HCT116 (cell line): Measurements from ENCODE around the gene IL1RAP.

Experiments used
- EZH2 ChIP-seq: fragments of 200-600 bp; sonication (generic); IDR thresholded peaks from 2 replicates; pipeline ENCODE4 v1.6.1; 2017; ENCODE audit warnings: antibody characterized with exemption, mixed run types
- EZH2phosphoT487 ChIP-seq: fragments of 200-600 bp; IDR thresholded peaks from 2 replicates; pipeline ENCODE4 v1.6.1; 2018; ENCODE audit warnings: antibody characterized with exemption, borderline replicate concordance
- FOSL1 ChIP-seq: IDR thresholded peaks from 2 replicates; pipeline ENCODE4 v1.6.1; 2012; ENCODE audit warnings: low read depth
- POLR2A ChIP-seq: IDR thresholded peaks from 2 replicates; pipeline ENCODE4 v1.7.0; 2011; ENCODE audit warnings: borderline replicate concordance; ENCODE audit not compliant: insufficient read depth, insufficient read length; ENCODE audit errors: extremely low read depth
- POLR2AphosphoS5 ChIP-seq: IDR thresholded peaks from 2 replicates; pipeline ENCODE4 v1.6.1; 2011; ENCODE audit warnings: mild to moderate bottlenecking, low read depth, low read length, moderate library complexity
- RAD21 ChIP-seq: IDR thresholded peaks from 2 replicates; pipeline ENCODE4 v1.6.1; 2012; ENCODE audit warnings: low read depth, mild to moderate bottlenecking
- YY1 ChIP-seq: IDR thresholded peaks from 2 replicates; pipeline ENCODE4 v1.6.1; 2011; ENCODE audit warnings: low read length, low read depth, moderate library complexity, mild to moderate bottlenecking; ENCODE audit not compliant: insufficient replicate concordance; ENCODE audit errors: extremely low read depth
- ZFX ChIP-seq: fragments of 450-650 bp; IDR thresholded peaks from 2 replicates; pipeline ENCODE4 v1.6.1; 2017
- ZNF274 ChIP-seq: fragments of 200-500 bp; sonication (Bioruptor generic); IDR thresholded peaks from 2 replicates; pipeline ENCODE4 v1.6.1; 2014; ENCODE audit warnings: mild to moderate bottlenecking, low read depth, low read length, inconsistent platforms
- TF ChIP-seq, protein P1 (sequence below), 3 experiments: fragments of 200-600 bp in 1 of 3; sonication (generic) in 1 of 3; IDR thresholded peaks in 2 of 3; conservative IDR thresholded peaks in 1 of 3; 2 replicates each; pipeline ENCODE4 v1.5.1; 2012 to 2017; ENCODE audit warnings: low read depth in 2 of 3, low read length in 2 of 3, antibody characterized with exemption in 1 of 3, borderline replicate concordance in 1 of 3, control low read depth in 1 of 3, mild to moderate bottlenecking in 1 of 3, mixed read lengths in 1 of 3, mixed run types in 1 of 3, moderate library complexity in 1 of 3; ENCODE audit not compliant: insufficient read depth in 1 of 3
- TF ChIP-seq, protein P2 (sequence below): IDR thresholded peaks from 2 replicates; pipeline ENCODE4 v1.6.1; 2012; ENCODE audit warnings: low read depth
- TF ChIP-seq, protein P3 (sequence below): IDR thresholded peaks from 2 replicates; pipeline ENCODE4 v1.6.1; 2012
- TF ChIP-seq, protein P4 (sequence below): IDR thresholded peaks from 2 replicates; pipeline ENCODE4 v1.6.1; 2011; ENCODE audit warnings: mild to moderate bottlenecking, low read length, moderate library complexity; ENCODE audit not compliant: insufficient replicate concordance; ENCODE audit errors: extremely low read depth

DNA sequence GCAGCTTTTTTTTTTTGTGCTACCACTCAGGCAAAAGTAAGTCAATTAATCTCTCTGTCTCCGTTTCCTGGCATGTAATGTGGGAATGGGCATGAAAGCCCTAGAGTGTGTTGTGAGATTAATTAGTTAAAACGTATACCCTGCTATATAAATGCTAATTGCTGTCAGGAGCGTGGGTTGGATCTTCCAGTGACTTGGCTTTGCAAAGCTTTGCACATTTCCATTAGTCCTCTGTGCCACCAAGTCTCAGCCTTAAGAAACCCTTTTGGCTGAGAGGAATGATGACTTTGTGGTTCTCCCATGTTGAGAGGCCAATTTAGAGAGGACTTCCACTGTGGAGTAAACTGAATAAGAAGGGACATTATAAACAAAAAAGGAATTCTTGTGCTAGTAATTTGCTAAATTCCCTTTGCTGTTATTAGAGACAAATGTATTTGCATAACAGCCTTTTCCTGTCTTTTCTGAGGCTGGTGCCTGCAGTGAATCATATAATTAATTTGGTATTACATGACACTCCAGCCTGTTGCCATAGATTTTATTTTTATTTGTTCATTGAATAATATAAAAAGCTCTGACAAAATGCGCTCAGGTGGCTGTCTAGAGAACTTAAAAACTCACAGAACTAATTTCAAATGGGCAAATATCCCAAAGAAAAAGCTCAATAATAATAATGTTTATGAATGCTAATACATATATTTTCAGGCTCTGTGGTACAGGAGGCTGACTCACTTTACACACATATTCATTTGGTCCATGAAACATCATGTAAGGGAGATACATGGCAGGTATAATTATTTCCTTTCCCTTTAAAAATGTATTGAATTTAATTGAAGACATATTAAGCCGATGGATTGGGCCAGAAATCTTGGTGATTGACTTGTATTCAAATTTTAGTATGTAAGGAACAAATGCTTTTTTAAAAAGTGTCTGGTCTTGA is 82.7 kb downstream of the IL1RAP start:
- TF ChIP-seq, protein P1, sequence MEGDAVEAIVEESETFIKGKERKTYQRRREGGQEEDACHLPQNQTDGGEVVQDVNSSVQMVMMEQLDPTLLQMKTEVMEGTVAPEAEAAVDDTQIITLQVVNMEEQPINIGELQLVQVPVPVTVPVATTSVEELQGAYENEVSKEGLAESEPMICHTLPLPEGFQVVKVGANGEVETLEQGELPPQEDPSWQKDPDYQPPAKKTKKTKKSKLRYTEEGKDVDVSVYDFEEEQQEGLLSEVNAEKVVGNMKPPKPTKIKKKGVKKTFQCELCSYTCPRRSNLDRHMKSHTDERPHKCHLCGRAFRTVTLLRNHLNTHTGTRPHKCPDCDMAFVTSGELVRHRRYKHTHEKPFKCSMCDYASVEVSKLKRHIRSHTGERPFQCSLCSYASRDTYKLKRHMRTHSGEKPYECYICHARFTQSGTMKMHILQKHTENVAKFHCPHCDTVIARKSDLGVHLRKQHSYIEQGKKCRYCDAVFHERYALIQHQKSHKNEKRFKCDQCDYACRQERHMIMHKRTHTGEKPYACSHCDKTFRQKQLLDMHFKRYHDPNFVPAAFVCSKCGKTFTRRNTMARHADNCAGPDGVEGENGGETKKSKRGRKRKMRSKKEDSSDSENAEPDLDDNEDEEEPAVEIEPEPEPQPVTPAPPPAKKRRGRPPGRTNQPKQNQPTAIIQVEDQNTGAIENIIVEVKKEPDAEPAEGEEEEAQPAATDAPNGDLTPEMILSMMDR (IDR thresholded peaks at IDR 0.05 in 2 of 3, conservative IDR thresholded peaks at IDR 0.05 in 1 of 3; ENCODE audit: borderline replicate concordance in 1 of 3, insufficient read depth in 1 of 3, low read depth in 2 of 3, low read length in 2 of 3): no peak
- TF ChIP-seq, protein P2, sequence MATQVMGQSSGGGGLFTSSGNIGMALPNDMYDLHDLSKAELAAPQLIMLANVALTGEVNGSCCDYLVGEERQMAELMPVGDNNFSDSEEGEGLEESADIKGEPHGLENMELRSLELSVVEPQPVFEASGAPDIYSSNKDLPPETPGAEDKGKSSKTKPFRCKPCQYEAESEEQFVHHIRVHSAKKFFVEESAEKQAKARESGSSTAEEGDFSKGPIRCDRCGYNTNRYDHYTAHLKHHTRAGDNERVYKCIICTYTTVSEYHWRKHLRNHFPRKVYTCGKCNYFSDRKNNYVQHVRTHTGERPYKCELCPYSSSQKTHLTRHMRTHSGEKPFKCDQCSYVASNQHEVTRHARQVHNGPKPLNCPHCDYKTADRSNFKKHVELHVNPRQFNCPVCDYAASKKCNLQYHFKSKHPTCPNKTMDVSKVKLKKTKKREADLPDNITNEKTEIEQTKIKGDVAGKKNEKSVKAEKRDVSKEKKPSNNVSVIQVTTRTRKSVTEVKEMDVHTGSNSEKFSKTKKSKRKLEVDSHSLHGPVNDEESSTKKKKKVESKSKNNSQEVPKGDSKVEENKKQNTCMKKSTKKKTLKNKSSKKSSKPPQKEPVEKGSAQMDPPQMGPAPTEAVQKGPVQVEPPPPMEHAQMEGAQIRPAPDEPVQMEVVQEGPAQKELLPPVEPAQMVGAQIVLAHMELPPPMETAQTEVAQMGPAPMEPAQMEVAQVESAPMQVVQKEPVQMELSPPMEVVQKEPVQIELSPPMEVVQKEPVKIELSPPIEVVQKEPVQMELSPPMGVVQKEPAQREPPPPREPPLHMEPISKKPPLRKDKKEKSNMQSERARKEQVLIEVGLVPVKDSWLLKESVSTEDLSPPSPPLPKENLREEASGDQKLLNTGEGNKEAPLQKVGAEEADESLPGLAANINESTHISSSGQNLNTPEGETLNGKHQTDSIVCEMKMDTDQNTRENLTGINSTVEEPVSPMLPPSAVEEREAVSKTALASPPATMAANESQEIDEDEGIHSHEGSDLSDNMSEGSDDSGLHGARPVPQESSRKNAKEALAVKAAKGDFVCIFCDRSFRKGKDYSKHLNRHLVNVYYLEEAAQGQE: no peak
- no peak for TF ChIP-seq ZFX
- TF ChIP-seq POLR2A: no peak
- TF ChIP-seq, protein P3, sequence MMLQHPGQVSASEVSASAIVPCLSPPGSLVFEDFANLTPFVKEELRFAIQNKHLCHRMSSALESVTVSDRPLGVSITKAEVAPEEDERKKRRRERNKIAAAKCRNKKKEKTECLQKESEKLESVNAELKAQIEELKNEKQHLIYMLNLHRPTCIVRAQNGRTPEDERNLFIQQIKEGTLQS: no peak
- no peak for TF ChIP-seq POLR2AphosphoS5
- TF ChIP-seq EZH2phosphoT487: no peak
- TF ChIP-seq, protein P4, sequence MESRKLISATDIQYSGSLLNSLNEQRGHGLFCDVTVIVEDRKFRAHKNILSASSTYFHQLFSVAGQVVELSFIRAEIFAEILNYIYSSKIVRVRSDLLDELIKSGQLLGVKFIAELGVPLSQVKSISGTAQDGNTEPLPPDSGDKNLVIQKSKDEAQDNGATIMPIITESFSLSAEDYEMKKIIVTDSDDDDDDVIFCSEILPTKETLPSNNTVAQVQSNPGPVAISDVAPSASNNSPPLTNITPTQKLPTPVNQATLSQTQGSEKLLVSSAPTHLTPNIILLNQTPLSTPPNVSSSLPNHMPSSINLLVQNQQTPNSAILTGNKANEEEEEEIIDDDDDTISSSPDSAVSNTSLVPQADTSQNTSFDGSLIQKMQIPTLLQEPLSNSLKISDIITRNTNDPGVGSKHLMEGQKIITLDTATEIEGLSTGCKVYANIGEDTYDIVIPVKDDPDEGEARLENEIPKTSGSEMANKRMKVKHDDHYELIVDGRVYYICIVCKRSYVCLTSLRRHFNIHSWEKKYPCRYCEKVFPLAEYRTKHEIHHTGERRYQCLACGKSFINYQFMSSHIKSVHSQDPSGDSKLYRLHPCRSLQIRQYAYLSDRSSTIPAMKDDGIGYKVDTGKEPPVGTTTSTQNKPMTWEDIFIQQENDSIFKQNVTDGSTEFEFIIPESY: no peak
- TF ChIP-seq RAD21: no peak
- TF ChIP-seq FOSL1: no peak
- no peak for TF ChIP-seq ZNF274
- TF ChIP-seq YY1: no peak
- no peak for TF ChIP-seq EZH2
